OCI-LY1 (cell line): ENCODE data around the gene DNAH12.

ENCODE experiments used
- H2AFZ ChIP-seq: fragments of 200-600 bp; sonication (generic), shearing (Covaris generic); 2 replicates; pipeline ENCODE4 v1.6.0; 2014; ENCODE audit warnings: antibody characterized with exemption, mild to moderate bottlenecking, low read length
- H3F3A ChIP-seq: fragments of 200-600 bp; sonication (generic), shearing (Covaris generic); 2 replicates; pipeline ENCODE4 v1.6.0; 2014; ENCODE audit warnings: mild to moderate bottlenecking, antibody characterized with exemption, low read length, moderate library complexity; ENCODE audit not compliant: insufficient read depth
- H3K27ac ChIP-seq: fragments of 200-600 bp; sonication (generic); 2 replicates; pipeline ENCODE4 v1.5.1; 2014; ENCODE audit warnings: low read length, mixed run types, mild to moderate bottlenecking, low read depth; ENCODE audit not compliant: poor library complexity, severe bottlenecking
- H3K27me3 ChIP-seq: fragments of 200-600 bp; sonication (generic); 2 replicates; pipeline ENCODE4 v1.6.0; 2014; ENCODE audit warnings: antibody characterized with exemption, mild to moderate bottlenecking, low read length, moderate library complexity; ENCODE audit not compliant: insufficient read depth
- H3K36me3 ChIP-seq: fragments of 200-600 bp; sonication (generic); 2 replicates; pipeline ENCODE4 v1.6.1; 2014; ENCODE audit warnings: mild to moderate bottlenecking, antibody characterized with exemption, low read length, moderate library complexity, mixed read lengths; ENCODE audit not compliant: insufficient read depth
- H3K4me1 ChIP-seq: fragments of 200-600 bp; sonication (generic); 2 replicates; pipeline ENCODE4 v1.5.1; 2014; ENCODE audit warnings: mild to moderate bottlenecking, low read length, moderate library complexity; ENCODE audit not compliant: insufficient read depth, severe bottlenecking
- H3K4me2 ChIP-seq: fragments of 200-600 bp; sonication (generic), shearing (Covaris generic); 2 replicates; pipeline ENCODE4 v1.6.1; 2014; ENCODE audit warnings: low read length
- H3K4me3 ChIP-seq: fragments of 200-600 bp; sonication (generic); 2 replicates; pipeline ENCODE4 v1.5.1; 2014; ENCODE audit warnings: low read length, low read depth, mild to moderate bottlenecking, mixed read lengths; ENCODE audit not compliant: poor library complexity, severe bottlenecking
- H3K79me2 ChIP-seq: fragments of 200-600 bp; shearing (Covaris generic); 2 replicates; pipeline ENCODE4 v1.6.1; 2016; ENCODE audit warnings: mixed run types, low read length, mixed read lengths; ENCODE audit not compliant: insufficient read depth
- H3K9ac ChIP-seq: fragments of 200-600 bp; sonication (generic), shearing (Covaris generic); 2 replicates; pipeline ENCODE4 v1.6.1; 2014; ENCODE audit warnings: mild to moderate bottlenecking, low read length, mixed read lengths
- H3K9me2 ChIP-seq: fragments of 200-600 bp; sonication (generic), shearing (Covaris generic); 2 replicates; pipeline ENCODE4 v1.6.1; 2014; ENCODE audit warnings: low read depth, mild to moderate bottlenecking, low read length, mixed read lengths
- H3K9me3 ChIP-seq: fragments of 200-600 bp; shearing (Covaris generic); 2 replicates; pipeline ENCODE4 v1.6.1; 2014; ENCODE audit warnings: low read length, mixed read lengths
- H4K20me1 ChIP-seq: fragments of 200-600 bp; sonication (generic), shearing (Covaris generic); 2 replicates; pipeline ENCODE4 v1.6.0; 2016; ENCODE audit warnings: mild to moderate bottlenecking, low read length; ENCODE audit not compliant: insufficient read depth
- EZH2 ChIP-seq: fragments of 200-600 bp; sonication (generic), shearing (Covaris generic); IDR thresholded peaks from 2 replicates; pipeline ENCODE4 v1.8.0; 2017; ENCODE audit warnings: borderline replicate concordance, mixed run types, mild to moderate bottlenecking, antibody characterized with exemption, low read length, moderate library complexity, mixed read lengths
- TF ChIP-seq, protein P1 (sequence below): fragments of 200-600 bp; sonication (generic), shearing (Covaris generic); IDR thresholded peaks from 2 replicates; pipeline ENCODE4 v1.5.1; 2017; ENCODE audit warnings: mild to moderate bottlenecking, antibody characterized with exemption, low read length, moderate library complexity, mixed read lengths

The DNAH12 gene

DNA sequence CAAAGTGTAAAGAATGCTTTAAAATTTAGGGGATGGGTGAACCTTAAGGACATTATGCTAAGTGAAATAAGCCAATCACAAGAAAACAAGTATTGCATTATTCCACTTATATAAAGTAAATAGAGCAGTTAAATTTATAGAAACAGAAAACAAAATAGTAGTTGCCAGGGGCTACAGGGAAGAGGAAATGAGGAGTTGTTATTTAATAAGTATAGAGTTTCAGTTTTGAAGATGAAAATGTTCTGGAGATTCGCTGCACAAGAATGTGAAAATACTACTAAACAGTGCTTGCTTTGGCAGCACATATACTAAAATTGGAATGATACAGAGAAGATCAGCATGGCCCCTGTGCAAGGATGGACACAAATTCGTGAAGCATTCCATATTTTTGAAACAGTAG is 32.0 kb downstream of the DNAH12 start:
- no peaks in the 10 kb centered on the region for H3K79me2 ChIP-seq
- no peak for TF ChIP-seq EZH2
- TF ChIP-seq, protein P1, sequence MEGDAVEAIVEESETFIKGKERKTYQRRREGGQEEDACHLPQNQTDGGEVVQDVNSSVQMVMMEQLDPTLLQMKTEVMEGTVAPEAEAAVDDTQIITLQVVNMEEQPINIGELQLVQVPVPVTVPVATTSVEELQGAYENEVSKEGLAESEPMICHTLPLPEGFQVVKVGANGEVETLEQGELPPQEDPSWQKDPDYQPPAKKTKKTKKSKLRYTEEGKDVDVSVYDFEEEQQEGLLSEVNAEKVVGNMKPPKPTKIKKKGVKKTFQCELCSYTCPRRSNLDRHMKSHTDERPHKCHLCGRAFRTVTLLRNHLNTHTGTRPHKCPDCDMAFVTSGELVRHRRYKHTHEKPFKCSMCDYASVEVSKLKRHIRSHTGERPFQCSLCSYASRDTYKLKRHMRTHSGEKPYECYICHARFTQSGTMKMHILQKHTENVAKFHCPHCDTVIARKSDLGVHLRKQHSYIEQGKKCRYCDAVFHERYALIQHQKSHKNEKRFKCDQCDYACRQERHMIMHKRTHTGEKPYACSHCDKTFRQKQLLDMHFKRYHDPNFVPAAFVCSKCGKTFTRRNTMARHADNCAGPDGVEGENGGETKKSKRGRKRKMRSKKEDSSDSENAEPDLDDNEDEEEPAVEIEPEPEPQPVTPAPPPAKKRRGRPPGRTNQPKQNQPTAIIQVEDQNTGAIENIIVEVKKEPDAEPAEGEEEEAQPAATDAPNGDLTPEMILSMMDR, result no peak
- H2AFZ ChIP-seq, result no peak overlapping the region
- H3K36me3 ChIP-seq, result no peaks in the 10 kb centered on the region
- H3K4me1 ChIP-seq, result no peaks in the 10 kb centered on the region
- no peak overlapping the region for H3K4me2 ChIP-seq
- no peaks in the 10 kb centered on the region for H3K9me2 ChIP-seq
- no peaks in the 10 kb centered on the region for H4K20me1 ChIP-seq
- no peaks in the 10 kb centered on the region for H3K27me3 ChIP-seq
- no peak overlapping the region for H3K27ac ChIP-seq
- no peak overlapping the region for H3K4me3 ChIP-seq
- no peaks in the 10 kb centered on the region for H3K9me3 ChIP-seq
- no peak overlapping the region for H3K9ac ChIP-seq
- H3F3A ChIP-seq, result no peaks in the 10 kb centered on the region

DNA sequence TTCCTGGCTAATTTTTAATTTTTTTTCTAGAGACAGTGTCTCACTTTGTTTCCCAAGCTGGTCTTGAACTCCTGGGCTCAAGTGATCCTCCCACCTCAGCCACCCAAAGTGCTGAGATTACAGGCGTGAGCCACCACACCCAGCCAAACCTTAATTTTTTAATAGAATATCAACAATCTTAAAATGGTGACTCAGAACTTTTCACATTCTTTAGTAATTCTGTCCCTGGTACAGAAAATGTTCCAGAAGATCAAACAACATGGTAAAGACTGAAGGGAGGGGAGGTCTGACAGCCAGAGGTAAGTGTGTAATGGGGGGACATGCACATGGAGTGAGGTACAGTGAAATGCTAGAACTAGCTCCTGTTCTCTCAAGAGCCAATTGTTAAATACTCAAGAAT is 38.2 kb downstream of the DNAH12 start:
- Histone ChIP-seq H3K27me3 (no peaks in the 10 kb centered on the region), H3K9ac (no peak overlapping the region), H3K4me2 (no peak overlapping the region), H3K79me2 (no peaks in the 10 kb centered on the region), H3K4me1 (no peaks in the 10 kb centered on the region), H4K20me1 (no peaks in the 10 kb centered on the region), H3K27ac (no peak overlapping the region), H2AFZ (no peak overlapping the region), H3K4me3 (no peak overlapping the region), H3K9me2 (no peaks in the 10 kb centered on the region), H3K9me3 (no peaks in the 10 kb centered on the region), H3K36me3 (no peaks in the 10 kb centered on the region), H3F3A (no peaks in the 10 kb centered on the region)
- no peak for TF ChIP-seq EZH2
- TF ChIP-seq, protein P1, result no peak

DNA sequence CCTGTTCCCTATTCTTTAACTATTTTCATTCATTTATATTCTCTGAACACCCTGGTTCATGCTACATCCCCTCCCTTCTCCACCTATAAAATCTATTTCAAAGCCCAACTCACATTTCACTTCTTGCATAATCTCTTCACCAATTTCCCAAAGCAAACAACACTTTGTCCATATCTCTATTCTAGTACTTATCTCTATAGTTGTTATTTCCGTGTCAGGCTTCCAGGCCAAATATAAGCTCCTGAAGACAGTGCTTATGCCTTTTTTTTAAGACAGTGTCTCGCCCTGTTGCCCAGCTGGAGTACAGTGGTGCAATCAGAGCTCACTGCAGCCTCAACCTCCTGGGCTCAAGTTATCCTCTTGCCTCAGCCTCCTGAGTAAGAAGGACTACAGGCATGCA is 43.6 kb downstream of the DNAH12 start:
- Histone ChIP-seq H3K9ac (no peak overlapping the region), H3K36me3 (no peaks in the 10 kb centered on the region), H3F3A (no peaks in the 10 kb centered on the region), H3K9me3 (no peaks in the 10 kb centered on the region), H3K4me3 (no peak overlapping the region), H3K27ac (no peak overlapping the region), H4K20me1 (no peaks in the 10 kb centered on the region), H3K27me3 (no peaks in the 10 kb centered on the region), H2AFZ (no peak overlapping the region), H3K79me2 (no peaks in the 10 kb centered on the region), H3K4me2 (no peak overlapping the region), H3K4me1 (no peaks in the 10 kb centered on the region), H3K9me2 (no peaks in the 10 kb centered on the region)
- TF ChIP-seq EZH2, result no peak
- TF ChIP-seq, protein P1, result no peak
